LNCAP (cell line): ENCODE measurements around the gene LMOD1.

Experiments
- CTCF ChIP-seq: fragments of 450-650 bp; IDR thresholded peaks from 2 replicates; pipeline ENCODE4 v1.5.1; 2017; ENCODE audit warnings: mild to moderate bottlenecking

Gene LMOD1

DNA sequence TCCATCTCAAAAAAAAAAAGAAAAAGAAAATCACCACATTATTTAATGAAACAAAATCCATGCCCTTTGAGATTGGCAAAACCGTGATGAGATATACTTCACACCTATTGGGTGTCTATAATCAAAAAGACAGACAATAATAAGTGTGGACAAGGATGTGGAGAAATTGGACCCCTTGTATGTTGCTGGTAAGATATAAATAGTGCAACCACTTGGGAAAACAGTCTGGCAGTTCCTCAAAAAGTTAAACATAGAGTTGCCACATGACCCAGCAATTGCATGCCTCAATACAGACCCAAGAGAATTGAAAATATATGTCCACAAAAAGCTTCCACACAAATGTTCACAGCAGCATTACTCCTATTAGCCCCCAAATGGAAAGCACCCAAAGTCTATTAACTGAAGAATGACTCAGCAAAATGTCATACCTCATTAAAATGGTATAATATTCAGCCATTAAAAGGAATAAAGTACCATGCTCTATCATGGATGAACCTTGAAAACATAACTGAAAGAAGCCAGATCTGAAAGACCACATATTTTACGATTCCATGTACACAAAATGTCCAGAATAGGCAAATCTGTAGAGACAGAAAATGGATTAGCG is 24.3 kb downstream of the LMOD1 start:
- no peak for TF ChIP-seq CTCF

DNA sequence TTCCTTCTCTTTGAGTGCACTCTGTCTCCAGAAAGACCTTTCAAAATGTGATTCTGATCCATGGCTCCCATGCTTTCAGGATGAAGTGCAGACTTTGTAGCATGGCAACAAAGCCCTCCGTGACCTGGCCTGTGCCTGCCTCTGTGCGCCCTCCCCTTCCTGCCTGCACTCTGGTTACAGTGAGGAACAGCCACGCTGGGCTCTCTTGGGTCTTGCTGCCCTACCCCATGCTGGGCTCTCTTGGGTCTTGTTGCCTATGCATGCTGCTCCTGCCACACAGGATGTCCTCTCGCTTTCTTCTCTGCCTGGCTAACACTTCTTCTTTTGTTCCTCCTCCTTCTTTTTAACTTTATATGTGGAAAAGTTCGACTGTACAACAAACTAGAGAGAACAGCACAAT is 28.0 kb downstream of the LMOD1 start:
- TF ChIP-seq CTCF = no peak

GRCh38 chr1:201917362-201918033 is 28.9 kb downstream of the LMOD1 start:
- TF ChIP-seq CTCF = no peak

- no peak for TF ChIP-seq CTCF
Observed at GRCh38 chr1:201916649-201917249, 29.6 kb downstream of the LMOD1 start.

DNA sequence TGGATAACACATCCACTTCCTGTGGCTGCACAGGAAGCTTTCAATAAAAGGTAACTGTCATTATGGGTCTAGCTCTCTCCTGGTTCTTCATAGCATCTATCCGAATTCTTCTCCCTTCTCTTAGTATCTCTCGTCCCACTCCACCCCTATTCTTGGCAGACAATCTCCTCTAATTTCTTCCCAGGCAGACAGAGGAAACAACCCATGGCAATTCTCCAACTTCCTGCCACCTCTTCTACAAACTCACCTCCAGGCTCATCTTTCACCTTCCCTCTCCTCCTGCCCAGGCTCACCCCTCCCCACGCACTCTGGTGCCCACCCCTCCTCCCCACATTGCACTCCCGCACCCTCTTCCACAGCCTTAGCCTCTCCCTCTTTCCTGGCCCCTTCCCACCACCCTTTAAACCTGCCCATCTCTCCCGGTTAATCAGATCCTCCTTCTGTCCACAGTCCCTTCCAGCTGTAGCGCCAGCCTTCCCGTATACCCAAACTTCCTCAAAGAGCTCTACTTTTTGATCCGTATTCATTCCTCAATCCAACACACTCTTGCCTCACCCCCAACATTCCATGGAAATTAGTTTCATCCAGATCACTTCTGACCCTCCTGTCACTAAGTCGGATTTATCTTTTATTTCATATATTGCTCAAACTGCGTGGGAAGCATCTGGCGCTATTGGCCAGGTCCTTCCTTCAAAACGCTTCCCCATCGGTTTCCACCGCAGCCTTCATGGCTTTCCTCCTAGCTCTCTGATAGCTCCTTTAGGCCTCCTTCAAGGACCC is 31.7 kb downstream of the LMOD1 start:
- no peak for TF ChIP-seq CTCF

- TF ChIP-seq CTCF = no peak
Observed at GRCh38 chr1:201912832-201913231, 33.5 kb downstream of the LMOD1 start.

DNA sequence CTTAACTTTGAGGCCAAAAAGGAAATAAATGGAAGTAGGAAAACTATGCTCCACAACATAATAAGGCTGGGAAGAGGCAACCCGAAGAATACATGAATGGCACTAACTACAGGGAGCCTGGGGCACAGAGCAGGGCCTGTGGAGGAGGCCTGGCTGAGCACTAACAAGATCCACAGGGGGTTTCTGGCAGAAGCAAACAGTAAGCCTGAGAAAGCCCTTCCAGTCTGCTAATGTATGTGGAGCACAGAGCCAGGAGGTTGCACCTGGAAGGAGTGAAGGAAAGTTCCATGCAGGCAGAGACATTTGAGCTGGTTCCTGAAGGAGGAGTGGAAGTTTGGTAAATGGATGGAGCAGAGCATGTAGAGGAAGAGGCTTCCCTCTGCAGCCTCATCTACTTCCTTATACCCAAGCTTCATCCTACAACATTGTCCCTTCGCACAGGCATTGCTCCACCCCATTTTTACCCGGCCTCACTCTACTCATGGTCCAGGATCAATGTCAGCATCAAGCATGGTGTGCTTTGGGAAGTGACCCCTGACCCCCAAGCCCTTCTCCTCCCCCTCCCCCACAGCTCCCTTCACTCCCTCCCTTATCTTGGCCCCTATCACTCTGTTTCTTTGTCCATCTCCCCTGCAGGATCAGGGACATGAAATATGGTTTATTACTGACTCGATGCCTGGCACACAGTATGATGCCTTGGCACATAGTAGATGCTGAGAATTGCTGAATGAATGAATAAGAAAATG is 34.3 kb downstream of the LMOD1 start:
- TF ChIP-seq CTCF = no peak
